Adrenal gland (tissue), 12 donors: ENCODE results near the gene CLCA1. TPM values are rescaled to one million over a fixed set of nuclear protein-coding genes. Genes with fewer than 3 reads are reported as not detected.

Source experiments
- DNase-seq, 7 donors: peaks; one replicate each; pipeline ENCODE4 v3.0.0-alpha.2; 2019 to 2020
- H3K27ac ChIP-seq, 5 donors: fragments of 200-600 bp; sonication (generic) in 4 of 5; 1 replicate in 3 of 5; 2 replicates in 2 of 5; pipeline versions ENCODE4 v1.5.1 to v1.8.0; 2016 to 2020; ENCODE audit warnings: mild to moderate bottlenecking in 1 of 5
- H3K27me3 ChIP-seq: fragments of 200-600 bp; 2 replicates; pipeline ENCODE4 v1.8.0; 2021
- H3K36me3 ChIP-seq, 2 donors: fragments of 200-600 bp; replicated peaks in 1 of 2; 1 replicate in 1 of 2; 2 replicates in 1 of 2; pipeline versions ENCODE4 v1.5.1 to v1.8.0; 2018 to 2022
- H3K4me1 ChIP-seq, 2 donors: fragments of 200-600 bp; replicated peaks in 1 of 2; 1 replicate in 1 of 2; 2 replicates in 1 of 2; pipeline versions ENCODE4 v1.5.1 to v1.8.0; 2018 to 2021
- H3K4me3 ChIP-seq, 4 donors: fragments of 200-600 bp; sonication (generic) in 3 of 4; one replicate each; pipeline ENCODE4 v1.5.1; 2016 to 2018
- H3K9me3 ChIP-seq, 3 donors: fragments of 200-600 bp; sonication (generic) in 1 of 3; replicated peaks in 1 of 3; 1 replicate in 2 of 3; 2 replicates in 1 of 3; pipeline versions ENCODE4 v1.5.1 to v1.8.0; 2016 to 2021
- CTCF ChIP-seq, 6 experiments: fragments of 450-650 bp in 4 of 6; fragments of 200-600 bp in 2 of 6; sonication (generic) in 1 of 6; IDR thresholded peaks; 1 replicate in 5 of 6; 2 replicates in 1 of 6; pipeline versions ENCODE4 v1.5.1 to v1.8.0; 2016 to 2021; ENCODE audit warnings: antibody characterized with exemption in 6 of 6, mild to moderate bottlenecking in 2 of 6, moderate library complexity in 1 of 6
- POLR2A ChIP-seq, 2 donors: fragments of 450-650 bp; IDR thresholded peaks; one replicate each; pipeline ENCODE4 v1.6.1; 2017; ENCODE audit warnings: antibody characterized with exemption in 2 of 2, mild to moderate bottlenecking in 2 of 2, moderate library complexity in 1 of 2
- WGBS, 4 donors: extraction: QIAGEN DNeasy Blood & Tissue Kit in 2 of 4; methylation state at CpG; one replicate each; pipeline versions ENCODE4 v1.1.5 to v1.1.7; 2013 to 2017; 5-methylcytosine and 5-hydroxymethylcytosine counted together
- intact Hi-C, 2 donors: fragments of 100-400 bp; cut with DNase I; formaldehyde crosslinking; loops; one replicate each; pipeline versions ENCODE4 v1.14.1 to v1.15.0; 2022 to 2023
- polyA plus RNA-seq, 3 donors: library from polyadenylated mRNA; stranded (reverse); fragments of 200-250 nt in 2 of 3; fragments of 350-450 nt in 1 of 3; fragmentation: Illumina TruSeq in 1 of 3; extraction: RNeasy Lipid Tissue Mini Kit (QIAGEN cat#74804) in 1 of 3; gene quantifications; one replicate each; pipeline ENCODE4 v1.2.3, GENCODE V29; 2013 to 2014
- total RNA-seq, 9 donors: library from RNA; depleted of rRNA in 4 of 9; stranded (reverse); fragments of >200 nt in 4 of 9; fragments of 120-200 nt in 1 of 9; fragmentation: NEBNext Ultra II Directional in 1 of 9; extraction: Animal tissue kit (Norgen Biotek cat#: 25700) in 1 of 9; gene quantifications; one replicate each; pipeline versions ENCODE4 v1.1.0 to v1.2.4, GENCODE V29; 2013 to 2023
- donor health status: healthy with polysubstance abuse.
- donor health status: Bipolar disorder and iron deficiency.
- donor health status: DM: yes; HTN: yes; CAD: no.
- donor health status: DM: no; HTN: no; CAD: no.
- donor health status: DM: no; HTN: no; CAD: no.
- donor health status: DM: yes; HTN: yes; CAD: no.

The CLCA1 gene
- total and polyA plus RNA-seq, 12 donors: 0.08 to 0.22 (median 0.15) TPM; not detected in 8

- Histone ChIP-seq H3K27ac (no peak overlapping the region), H3K27me3 (no peaks in the 10 kb centered on the region), H3K9me3 (no peaks in the 10 kb centered on the region), H3K36me3 (no peaks in the 10 kb centered on the region), H3K4me3 (no peak overlapping the region), H3K4me1 (no peaks in the 10 kb centered on the region)
- DNase-seq: no peak
- WGBS, 4 donors: 76 to 88% (median 86%) methylated on average over 1 of the region's 1 CpG
- intact Hi-C loops: no loop called here
- TF ChIP-seq CTCF (IDR thresholded peaks at IDR 0.05) (no peak), POLR2A (IDR thresholded peaks at IDR 0.05) (no peak)
Observed at GRCh38 chr1:86448670-86449069, 20.1 kb upstream of the CLCA1 start.

GRCh38 chr1:86449103-86449502 lies 19.6 kb upstream of the CLCA1 start:
- Histone ChIP-seq H3K27ac (no peak overlapping the region), H3K4me3 (no peak overlapping the region), H3K4me1 (no peaks in the 10 kb centered on the region), H3K36me3 (no peaks in the 10 kb centered on the region), H3K27me3 (no peaks in the 10 kb centered on the region), H3K9me3 (no peaks in the 10 kb centered on the region)
- DNase-seq: no peak
- TF ChIP-seq POLR2A (IDR thresholded peaks at IDR 0.05) (no peak), CTCF (IDR thresholded peaks at IDR 0.05) (no peak)
- intact Hi-C loops: no loop called here
- WGBS, 4 donors: 83 to 100% (median 98%) methylated on average over 1 of the region's 1 CpG

- intact Hi-C loops: no loop called here
- no peak for DNase-seq
- H3K4me1 ChIP-seq: no peaks in the 10 kb centered on the region
- no peaks in the 10 kb centered on the region for H3K9me3 ChIP-seq
- WGBS, 4 donors: 53 to 63% (median 58%) methylated on average over 3 of the region's 3 CpGs
- no peak for TF ChIP-seq CTCF (IDR thresholded peaks at IDR 0.05)
- no peak for TF ChIP-seq POLR2A (IDR thresholded peaks at IDR 0.05)
- H3K4me3 ChIP-seq: no peak overlapping the region
- H3K27me3 ChIP-seq: no peaks in the 10 kb centered on the region
- H3K36me3 ChIP-seq: no peaks in the 10 kb centered on the region
- no peak overlapping the region for H3K27ac ChIP-seq
Observed at GRCh38 chr1:86450847-86451246, 17.9 kb upstream of the CLCA1 start.

GRCh38 chr1:86453664-86454063 lies 15.1 kb upstream of the CLCA1 start:
- Histone ChIP-seq H3K27me3 (no peaks in the 10 kb centered on the region), H3K9me3 (no peaks in the 10 kb centered on the region), H3K36me3 (no peaks in the 10 kb centered on the region), H3K4me1 (no peaks in the 10 kb centered on the region), H3K27ac (no peak overlapping the region), H3K4me3 (no peak overlapping the region)
- TF ChIP-seq CTCF (IDR thresholded peaks at IDR 0.05): no peak
- no peak for TF ChIP-seq POLR2A (IDR thresholded peaks at IDR 0.05)
- no peak for DNase-seq
- intact Hi-C loops: no loop called here
- WGBS, 4 donors: 60 to 77% (median 72%) methylated on average over 3 of the region's 3 CpGs
